WI38 (cell line): Measurements from ENCODE around the gene DOLK.

ENCODE experiments used
- H3K4me3 ChIP-seq: 2 replicates; pipeline ENCODE4 v1.5.1; 2011; ENCODE audit warnings: low read depth, mild to moderate bottlenecking, control low read depth, low read length
- CTCF ChIP-seq: IDR thresholded peaks from 2 replicates; pipeline ENCODE4 v1.5.1; 2012; ENCODE audit warnings: low read depth, mild to moderate bottlenecking, control low read depth, low read length

DOLK gene

GRCh38 chr9:128940946-128941755, 6.3 kb downstream of the DOLK start:
- no peak for TF ChIP-seq CTCF

GRCh38 chr9:128940271-128940921, 7.0 kb downstream of the DOLK start:
- H3K4me3 ChIP-seq, result no peak overlapping the region
- no peak for TF ChIP-seq CTCF

More at GRCh38 chr9:128940946-128941755, 6.3 kb downstream of the DOLK start:
- no peak overlapping the region for H3K4me3 ChIP-seq

GRCh38 chr9:128937310-128938165, 9.9 kb downstream of the DOLK start:
- no peak for TF ChIP-seq CTCF
- no peak overlapping the region for H3K4me3 ChIP-seq

GRCh38 chr9:128936171-128936865, 11.1 kb downstream of the DOLK start:
- no peak for TF ChIP-seq CTCF
- no peak overlapping the region for H3K4me3 ChIP-seq

- no peak overlapping the region for H3K4me3 ChIP-seq
- no peak for TF ChIP-seq CTCF
These were observed 13.7 kb downstream of the DOLK start for GRCh38 chr9:128933731-128934130.

- H3K4me3 ChIP-seq, result no peak overlapping the region
- no peak for TF ChIP-seq CTCF
These were observed 17.8 kb downstream of the DOLK start for GRCh38 chr9:128929560-128929959.
